Measurements from ENCODE around the gene YWHAQ.

GRCh38 chr2:9623151-9623550 is 7.6 kb downstream of the YWHAQ start:
- TF ChIP-seq, protein P1, sequence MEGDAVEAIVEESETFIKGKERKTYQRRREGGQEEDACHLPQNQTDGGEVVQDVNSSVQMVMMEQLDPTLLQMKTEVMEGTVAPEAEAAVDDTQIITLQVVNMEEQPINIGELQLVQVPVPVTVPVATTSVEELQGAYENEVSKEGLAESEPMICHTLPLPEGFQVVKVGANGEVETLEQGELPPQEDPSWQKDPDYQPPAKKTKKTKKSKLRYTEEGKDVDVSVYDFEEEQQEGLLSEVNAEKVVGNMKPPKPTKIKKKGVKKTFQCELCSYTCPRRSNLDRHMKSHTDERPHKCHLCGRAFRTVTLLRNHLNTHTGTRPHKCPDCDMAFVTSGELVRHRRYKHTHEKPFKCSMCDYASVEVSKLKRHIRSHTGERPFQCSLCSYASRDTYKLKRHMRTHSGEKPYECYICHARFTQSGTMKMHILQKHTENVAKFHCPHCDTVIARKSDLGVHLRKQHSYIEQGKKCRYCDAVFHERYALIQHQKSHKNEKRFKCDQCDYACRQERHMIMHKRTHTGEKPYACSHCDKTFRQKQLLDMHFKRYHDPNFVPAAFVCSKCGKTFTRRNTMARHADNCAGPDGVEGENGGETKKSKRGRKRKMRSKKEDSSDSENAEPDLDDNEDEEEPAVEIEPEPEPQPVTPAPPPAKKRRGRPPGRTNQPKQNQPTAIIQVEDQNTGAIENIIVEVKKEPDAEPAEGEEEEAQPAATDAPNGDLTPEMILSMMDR (IDR thresholded peaks at IDR 0.05 in 4 of 5, conservative IDR thresholded peaks at IDR 0.05 in 1 of 5) = no peak
- TF ChIP-seq POLR2A (IDR thresholded peaks at IDR 0.05) = no peak

Data from gastrocnemius medialis (tissue), 4 donors.